HCEC 1CT (cell line): ENCODE results near the gene APC2.

Source experiments
- DNase-seq: peaks from one replicate; pipeline ENCODE4 v3.0.0-alpha.2; 2017

APC2 gene

GRCh38 chr19:1449467-1450442 is at the start of gene APC2:
Gene APC2 (plus strand): TSS chr19:1450121. CDS start chr19:1453002, 2,881 bp downstream.
- DNase-seq: no peak

- no peak for DNase-seq
Measured at GRCh38 chr19:1400281-1401137, 49.4 kb upstream of the APC2 start.

GRCh38 chr19:1401138-1401888 is 48.6 kb upstream of the APC2 start, which contains the start of gene GAMT:
Gene GAMT (minus strand): TSS chr19:1401542. CDS start chr19:1401476, 66 bp downstream.
- DNase-seq: no peak

GRCh38 chr19:1401889-1402217 is 48.1 kb upstream of the APC2 start:
- DNase-seq: no peak

GRCh38 chr19:1402411-1403070 is 47.4 kb upstream of the APC2 start:
- DNase-seq: no peak

- DNase-seq: peak; percentile 98
Measured at GRCh38 chr19:1406774-1407527, 43.0 kb upstream of the APC2 start.

- peak; percentile 24 for DNase-seq
Measured at GRCh38 chr19:1407528-1408299, 42.2 kb upstream of the APC2 start, which contains the start of gene DAZAP1. Gene DAZAP1 (plus strand): TSS chr19:1407586. CDS start chr19:1407774, 188 bp downstream.

GRCh38 chr19:1408300-1409203 is 41.4 kb upstream of the APC2 start:
- peak; percentile 50 for DNase-seq

- no peak for DNase-seq
Measured at GRCh38 chr19:1409204-1410005, 40.5 kb upstream of the APC2 start.

GRCh38 chr19:1410136-1410786 is 39.7 kb upstream of the APC2 start:
- DNase-seq: no peak

GRCh38 chr19:1410789-1411188 is 39.1 kb upstream of the APC2 start:
- no peak for DNase-seq

GRCh38 chr19:1411255-1412191 is 38.4 kb upstream of the APC2 start:
- no peak for DNase-seq

GRCh38 chr19:1412323-1412923 is 37.5 kb upstream of the APC2 start:
- no peak for DNase-seq

- no peak for DNase-seq
Measured at GRCh38 chr19:1412995-1413800, 36.7 kb upstream of the APC2 start.

- no peak for DNase-seq
Measured at GRCh38 chr19:1416014-1416841, 33.7 kb upstream of the APC2 start.
